Liver (tissue), 9 donors: ENCODE measurements around the gene GPC1. TPM values are rescaled to one million over a fixed set of nuclear protein-coding genes. Genes with fewer than 3 reads are reported as not detected.

Experiments
- DNase-seq: peaks from one replicate; pipeline ENCODE4 v3.0.0-alpha.2; 2017; ENCODE audit warnings: low spot score
- H3K27ac ChIP-seq, 2 donors: one replicate each; pipeline ENCODE4 v1.7.0; 2013; ENCODE audit warnings: inconsistent platforms in 2 of 2, low read length in 2 of 2, control low read depth in 1 of 2, low read depth in 1 of 2, mild to moderate bottlenecking in 1 of 2
- H3K27me3 ChIP-seq, 4 donors: one replicate each; pipeline versions ENCODE4 v1.6.1 to v1.7.0; 2013; ENCODE audit warnings: low read length in 3 of 4, inconsistent platforms in 1 of 4, mild to moderate bottlenecking in 1 of 4, moderate library complexity in 1 of 4; ENCODE audit not compliant: control insufficient read depth in 4 of 4, insufficient read depth in 4 of 4
- H3K36me3 ChIP-seq, 4 donors: one replicate each; pipeline versions ENCODE4 v1.6.1 to v1.7.0; 2013; ENCODE audit warnings: low read length in 3 of 4, mild to moderate bottlenecking in 3 of 4, low read depth in 1 of 4, moderate library complexity in 1 of 4; ENCODE audit not compliant: control insufficient read depth in 4 of 4, insufficient read depth in 3 of 4
- H3K4me1 ChIP-seq, 4 donors: one replicate each; pipeline versions ENCODE4 v1.6.1 to v1.7.0; 2013; ENCODE audit warnings: low read length in 3 of 4, mild to moderate bottlenecking in 3 of 4, moderate library complexity in 1 of 4; ENCODE audit not compliant: control insufficient read depth in 4 of 4, insufficient read depth in 4 of 4
- H3K4me3 ChIP-seq, 3 donors: one replicate each; pipeline versions ENCODE4 v1.6.1 to v1.7.0; 2013; ENCODE audit warnings: low read length in 3 of 3, control low read depth in 1 of 3, low read depth in 1 of 3, mild to moderate bottlenecking in 1 of 3
- H3K9ac ChIP-seq, 2 donors: one replicate each; pipeline ENCODE4 v1.7.0; 2013; ENCODE audit warnings: low read length in 2 of 2, mild to moderate bottlenecking in 2 of 2, moderate library complexity in 2 of 2, control low read depth in 1 of 2, low read depth in 1 of 2
- H3K9me3 ChIP-seq, 4 donors: one replicate each; pipeline versions ENCODE4 v1.6.1 to v1.7.0; 2013; ENCODE audit warnings: low read length in 3 of 4; ENCODE audit not compliant: control insufficient read depth in 4 of 4
- ATF3 ChIP-seq: IDR thresholded peaks from 2 replicates; pipeline ENCODE4 v1.6.1; 2016; ENCODE audit warnings: antibody characterized with exemption
- CTCF ChIP-seq: fragments of 150-350 bp; IDR thresholded peaks from 2 replicates; pipeline ENCODE4 v1.5.1; 2017; ENCODE audit warnings: improper control_type of control experiment, low read depth, low read length; ENCODE audit not compliant: missing input control
- EGR1 ChIP-seq, 2 donors: IDR thresholded peaks; 2 replicates each; pipeline ENCODE4 v1.6.1; 2016 to 2018; ENCODE audit warnings: antibody characterized with exemption in 2 of 2, low read depth in 2 of 2
- FOXA1 ChIP-seq: IDR thresholded peaks from 2 replicates; pipeline ENCODE4 v1.6.1; 2016; ENCODE audit warnings: antibody characterized with exemption
- FOXA2 ChIP-seq: IDR thresholded peaks from 2 replicates; pipeline ENCODE4 v1.6.1; 2016; ENCODE audit warnings: antibody characterized with exemption
- GABPA ChIP-seq, 2 donors: IDR thresholded peaks in 1 of 2; conservative IDR thresholded peaks in 1 of 2; 2 replicates each; pipeline ENCODE4 v1.6.1; 2016; ENCODE audit warnings: antibody characterized with exemption in 2 of 2, mild to moderate bottlenecking in 1 of 2, moderate library complexity in 1 of 2
- HNF4A ChIP-seq, 2 donors: conservative IDR thresholded peaks; 2 replicates each; pipeline ENCODE4 v1.6.1; 2016; ENCODE audit warnings: antibody characterized with exemption in 2 of 2, mild to moderate bottlenecking in 2 of 2
- HNF4G ChIP-seq: IDR thresholded peaks from 2 replicates; pipeline ENCODE4 v1.6.1; 2016; ENCODE audit warnings: antibody characterized with exemption
- JUND ChIP-seq, 2 donors: IDR thresholded peaks; 2 replicates each; pipeline ENCODE4 v1.6.1; 2016; ENCODE audit warnings: antibody characterized with exemption in 2 of 2
- MAX ChIP-seq: IDR thresholded peaks from 2 replicates; pipeline ENCODE4 v1.6.1; 2016; ENCODE audit warnings: antibody characterized with exemption
- NR2F2 ChIP-seq: IDR thresholded peaks from 2 replicates; pipeline ENCODE4 v1.6.1; 2016; ENCODE audit warnings: antibody characterized with exemption
- RAD21 ChIP-seq, 2 donors: IDR thresholded peaks; 2 replicates each; pipeline ENCODE4 v1.6.1; 2016; ENCODE audit warnings: antibody characterized with exemption in 2 of 2, mild to moderate bottlenecking in 2 of 2
- REST ChIP-seq: IDR thresholded peaks from 2 replicates; pipeline ENCODE4 v1.6.1; 2016; ENCODE audit warnings: antibody characterized with exemption, mild to moderate bottlenecking
- RXRA ChIP-seq, 2 donors: IDR thresholded peaks; 2 replicates each; pipeline ENCODE4 v1.6.1; 2017 to 2018; ENCODE audit warnings: antibody characterized with exemption in 2 of 2, mild to moderate bottlenecking in 1 of 2
- SP1 ChIP-seq: IDR thresholded peaks from 2 replicates; pipeline ENCODE4 v1.6.1; 2018; ENCODE audit warnings: antibody characterized with exemption, mild to moderate bottlenecking
- TAF1 ChIP-seq: conservative IDR thresholded peaks from 2 replicates; pipeline ENCODE4 v1.6.1; 2016; ENCODE audit warnings: antibody characterized with exemption, mild to moderate bottlenecking
- YY1 ChIP-seq: IDR thresholded peaks from 2 replicates; pipeline ENCODE4 v1.6.1; 2016; ENCODE audit warnings: antibody characterized with exemption, mild to moderate bottlenecking
- ZBTB33 ChIP-seq: IDR thresholded peaks from 2 replicates; pipeline ENCODE4 v1.6.1; 2016; ENCODE audit warnings: antibody characterized with exemption
- WGBS: extraction: QIAGEN DNeasy Blood & Tissue Kit; methylation state at CpG from one replicate; pipeline ENCODE4 v1.1.7; 2013; 5-methylcytosine and 5-hydroxymethylcytosine counted together
- polyA plus RNA-seq, 2 donors: library from polyadenylated mRNA; stranded (reverse) in 1 of 2; unstranded in 1 of 2; fragments of 200-250 nt in 1 of 2; fragments of >200 nt in 1 of 2; fragmentation: Nextera tagmentation in 1 of 2; extraction: Ambion mirVana in 1 of 2; gene quantifications; one replicate each; pipeline versions ENCODE4 v1.2.1 to v1.2.3, GENCODE V29; 2013 to 2015
- total RNA-seq, 2 donors: library from RNA; depleted of rRNA; stranded (reverse); fragments of >200 nt; gene quantifications; one replicate each; pipeline ENCODE4 v1.2.3, GENCODE V29; 2014
- donor health status: healthy.
- donor health status: healthy.
- donor health status: healthy.
- donor health status: healthy.
- donor health status: healthy.

Gene GPC1
- total and polyA plus RNA-seq, 4 donors, result 3.2 to 41.0 (median 9.1) TPM

GRCh38 chr2:240422658-240423329 lies 12.7 kb upstream of the GPC1 start:
- no peaks in the 10 kb centered on the region for H3K36me3 ChIP-seq
- TF ChIP-seq JUND (IDR thresholded peaks at IDR 0.05), result peak in 1 of 2 donors; percentile 49
- no peak for TF ChIP-seq RAD21 (IDR thresholded peaks at IDR 0.05)
- TF ChIP-seq CTCF, result no peak
- no peak for TF ChIP-seq MAX
- no peak for TF ChIP-seq FOXA1
- TF ChIP-seq TAF1, result no peak
- TF ChIP-seq HNF4G, result no peak
- no peak for TF ChIP-seq FOXA2
- TF ChIP-seq ZBTB33, result no peak
- peak; percentile 20 to 65 for TF ChIP-seq RXRA (IDR thresholded peaks at IDR 0.05)
- TF ChIP-seq SP1, result no peak
- TF ChIP-seq REST, result no peak
- TF ChIP-seq GABPA (IDR thresholded peaks at IDR 0.05 in 1 of 2, conservative IDR thresholded peaks at IDR 0.05 in 1 of 2), result no peak
- TF ChIP-seq EGR1 (IDR thresholded peaks at IDR 0.05; ENCODE audit: low read depth in 2 of 2), result no peak
- no peak for TF ChIP-seq ATF3
- TF ChIP-seq NR2F2, result peak; percentile 29
- TF ChIP-seq HNF4A (conservative IDR thresholded peaks at IDR 0.05), result peak in 1 of 2 donors; percentile 49
- no peak for TF ChIP-seq YY1
- no peak overlapping the region for H3K9ac ChIP-seq
- no peak overlapping the region for H3K27ac ChIP-seq
- 57% methylated on average over 6 of the region's 6 CpGs for WGBS
- no peak for DNase-seq
- no peak overlapping the region for H3K4me3 ChIP-seq
- H3K27me3 ChIP-seq, result no peaks in the 10 kb centered on the region
- H3K9me3 ChIP-seq, result peaks cover 3 to 6% (median 3%) of the 10 kb centered on the region in 4 donors
- H3K4me1 ChIP-seq, result peaks cover 0 to 4% (median 1%) of the 10 kb centered on the region in 4 donors
